Naive B cell (primary cell): ENCODE results near the gene ECE2. TPM values are rescaled to one million over a fixed set of nuclear protein-coding genes. Genes with fewer than 3 reads are reported as not detected.
"Not testable (repeated sequence)": the region's sequence is repeated elsewhere in the genome, so short reads cannot be mapped to it uniquely, and the experiment has no call there.

Source experiments
- ATAC-seq, 2 donors: fragments of 150-1000 bp; cut with Tn5 transposase; 2 replicates each; pipeline ENCODE4 v1.10.0; 2021; ENCODE audit warnings: low read depth in 2 of 2, mild to moderate bottlenecking in 2 of 2, moderate library complexity in 2 of 2
- DNase-seq: peaks from one replicate; pipeline ENCODE4 v3.0.0; 2022
- H3K27ac Mint-ChIP-seq, 6 donors: one replicate each; pipeline ENCODE4 v1.8.0; 2020 to 2022; ENCODE audit warnings: mild to moderate bottlenecking in 6 of 6, mixed read lengths in 6 of 6, moderate library complexity in 5 of 6, inconsistent platforms in 2 of 6
- H3K27me3 Mint-ChIP-seq, 3 donors: one replicate each; pipeline ENCODE4 v1.8.0; 2021 to 2022; ENCODE audit warnings: mixed read lengths in 3 of 3, mild to moderate bottlenecking in 1 of 3
- H3K36me3 Mint-ChIP-seq, 2 donors: one replicate each; pipeline ENCODE4 v1.8.0; 2020 to 2022; ENCODE audit warnings: mixed read lengths in 2 of 2, inconsistent platforms in 1 of 2, mild to moderate bottlenecking in 1 of 2
- H3K4me1 Mint-ChIP-seq, 3 donors: one replicate each; pipeline ENCODE4 v1.8.0; 2020 to 2022; ENCODE audit warnings: mixed read lengths in 3 of 3, inconsistent platforms in 1 of 3, mild to moderate bottlenecking in 1 of 3, moderate library complexity in 1 of 3
- H3K4me3 Mint-ChIP-seq, 8 donors: one replicate each; pipeline ENCODE4 v1.8.0; 2020 to 2022; ENCODE audit warnings: mild to moderate bottlenecking in 8 of 8, mixed read lengths in 8 of 8, moderate library complexity in 8 of 8, inconsistent platforms in 2 of 8
- H3K9me3 Mint-ChIP-seq, 7 donors: one replicate each; pipeline ENCODE4 v1.8.0; 2020 to 2022; ENCODE audit warnings: mixed read lengths in 7 of 7, mild to moderate bottlenecking in 5 of 7, inconsistent platforms in 2 of 7, moderate library complexity in 1 of 7
- polyA plus RNA-seq, 6 donors: library from polyadenylated mRNA; unstranded; fragments of 300-500 nt; fragmentation: Illumina TruSeq; gene quantifications; one replicate each; pipeline ENCODE4 v1.2.3, GENCODE V29; 2021; ENCODE audit warnings: low read depth in 6 of 6

ECE2 gene
- polyA plus RNA-seq, 6 donors from 2014 or later = not detected

- DNase-seq (peak; percentile 21), ATAC-seq (peak; percentile 21 to 22)
- peaks cover 45 to 61% (median 52%) of the 10 kb centered on the region in 3 donors for H3K27me3 Mint-ChIP-seq
- H3K4me3 Mint-ChIP-seq = peak overlapping the region; percentile 69 to 96 (median 88)
- H3K9me3 Mint-ChIP-seq = peaks cover 0 to 5% (median under 1%) of the 10 kb centered on the region in 7 donors
- peaks cover 22 to 28% (median 24%) of the 10 kb centered on the region in 3 donors for H3K4me1 Mint-ChIP-seq
- H3K27ac Mint-ChIP-seq = peak overlapping the region in 3 of 6 donors; percentile 22 to 96 (median 84)
- H3K36me3 Mint-ChIP-seq = peaks cover 0 to 13% of the 10 kb centered on the region in 2 donors
Measured at GRCh38 chr3:184261854-184262763, 13.7 kb upstream of the ECE2 start.

- peaks cover 22 to 28% (median 24%) of the 10 kb centered on the region in 3 donors for H3K4me1 Mint-ChIP-seq
- peak in 1 of 2 donors; percentile 27 for ATAC-seq
- H3K36me3 Mint-ChIP-seq = peaks cover 0 to 7% of the 10 kb centered on the region in 2 donors
- peaks cover 51 to 68% (median 57%) of the 10 kb centered on the region in 3 donors for H3K27me3 Mint-ChIP-seq
- H3K4me3 Mint-ChIP-seq = peak overlapping the region in 6 of 8 donors; percentile 38 to 82 (median 61)
- no peak for DNase-seq
- H3K9me3 Mint-ChIP-seq = peaks cover 0 to 8% (median 6%) of the 10 kb centered on the region in 7 donors
- H3K27ac Mint-ChIP-seq = peak overlapping the region in 1 of 6 donors; percentile 39
Measured at GRCh38 chr3:184262764-184263179, 13.1 kb upstream of the ECE2 start.

GRCh38 chr3:184267249-184267648 lies 8.6 kb upstream of the ECE2 start:
- peaks cover 0 to 16% (median 6%) of the 10 kb centered on the region in 7 donors for H3K9me3 Mint-ChIP-seq
- H3K36me3 Mint-ChIP-seq, DNase-seq, H3K27ac Mint-ChIP-seq, H3K4me3 Mint-ChIP-seq, H3K4me1 Mint-ChIP-seq, ATAC-seq: not testable (repeated sequence)
- peaks cover 39 to 68% (median 48%) of the 10 kb centered on the region in 3 donors for H3K27me3 Mint-ChIP-seq

GRCh38 chr3:184272269-184272668 lies 3.6 kb upstream of the ECE2 start:
- H3K4me1 Mint-ChIP-seq = peaks cover 0 to 7% (median 6%) of the 10 kb centered on the region in 3 donors
- peaks cover 0 to 13% (median 3%) of the 10 kb centered on the region in 7 donors for H3K9me3 Mint-ChIP-seq
- no peak overlapping the region for H3K4me3 Mint-ChIP-seq
- peaks cover 47 to 75% (median 61%) of the 10 kb centered on the region in 3 donors for H3K27me3 Mint-ChIP-seq
- ATAC-seq = no peak
- H3K36me3 Mint-ChIP-seq = peaks cover 0 to 8% of the 10 kb centered on the region in 2 donors
- H3K27ac Mint-ChIP-seq = no peak overlapping the region
- DNase-seq = no peak

- H3K36me3 Mint-ChIP-seq = peaks cover 0 to 8% of the 10 kb centered on the region in 2 donors
- peaks cover 49 to 81% (median 73%) of the 10 kb centered on the region in 3 donors for H3K27me3 Mint-ChIP-seq
- DNase-seq (no peak), ATAC-seq (no peak)
- H3K4me1 Mint-ChIP-seq = peaks cover 0 to 7% (median 6%) of the 10 kb centered on the region in 3 donors
- H3K27ac Mint-ChIP-seq = peak overlapping the region in 1 of 6 donors; percentile 1
- H3K9me3 Mint-ChIP-seq = peaks cover 0 to 6% (median 1%) of the 10 kb centered on the region in 7 donors
- H3K4me3 Mint-ChIP-seq = peak overlapping the region in 2 of 8 donors; percentile 1 to 57
Measured at GRCh38 chr3:184275381-184275701, 481 bp upstream of the ECE2 start.

GRCh38 chr3:184277366-184277765 lies 1.5 kb downstream of the ECE2 start:
- H3K4me1 Mint-ChIP-seq = peaks cover 0 to 7% (median 6%) of the 10 kb centered on the region in 3 donors
- no peak for DNase-seq
- no peak overlapping the region for H3K4me3 Mint-ChIP-seq
- H3K27me3 Mint-ChIP-seq = peaks cover 53 to 78% (median 72%) of the 10 kb centered on the region in 3 donors
- ATAC-seq = no peak
- H3K27ac Mint-ChIP-seq = no peak overlapping the region
- no peaks in the 10 kb centered on the region for H3K9me3 Mint-ChIP-seq
- peaks cover 0 to 8% of the 10 kb centered on the region in 2 donors for H3K36me3 Mint-ChIP-seq

- no peaks in the 10 kb centered on the region for H3K9me3 Mint-ChIP-seq
- no peaks in the 10 kb centered on the region for H3K36me3 Mint-ChIP-seq
- no peaks in the 10 kb centered on the region for H3K4me1 Mint-ChIP-seq
- ATAC-seq = no peak
- H3K27ac Mint-ChIP-seq = peak overlapping the region in 1 of 6 donors; percentile 80
- H3K27me3 Mint-ChIP-seq = peaks cover 32 to 72% (median 60%) of the 10 kb centered on the region in 3 donors
- no peak overlapping the region for H3K4me3 Mint-ChIP-seq
- DNase-seq = no peak
Measured at GRCh38 chr3:184282941-184283340, 7.1 kb downstream of the ECE2 start.

GRCh38 chr3:184283681-184284080 lies 7.9 kb downstream of the ECE2 start:
- Mint-ChIP-seq H3K4me3 (no peak overlapping the region), H3K27ac (no peak overlapping the region), H3K27me3 (peaks cover 29 to 64% (median 54%) of the 10 kb centered on the region in 3 donors), H3K4me1 (no peaks in the 10 kb centered on the region), H3K36me3 (no peaks in the 10 kb centered on the region), H3K9me3 (no peaks in the 10 kb centered on the region)
- DNase-seq = no peak
- no peak for ATAC-seq

GRCh38 chr3:184284696-184285095 lies 8.9 kb downstream of the ECE2 start:
- Mint-ChIP-seq H3K27ac (no peak overlapping the region), H3K4me1 (no peaks in the 10 kb centered on the region), H3K36me3 (no peaks in the 10 kb centered on the region), H3K27me3 (peaks cover 27 to 57% (median 47%) of the 10 kb centered on the region in 3 donors), H3K9me3 (no peaks in the 10 kb centered on the region), H3K4me3 (no peak overlapping the region)
- no peak for DNase-seq
- no peak for ATAC-seq

- Mint-ChIP-seq H3K4me3 (no peak overlapping the region), H3K27ac (no peak overlapping the region), H3K27me3 (peaks cover 15 to 59% (median 48%) of the 10 kb centered on the region in 3 donors), H3K36me3 (no peaks in the 10 kb centered on the region), H3K4me1 (no peaks in the 10 kb centered on the region), H3K9me3 (no peaks in the 10 kb centered on the region)
- ATAC-seq (peak; percentile 53 to 66), DNase-seq (peak; percentile 24)
Measured at GRCh38 chr3:184289426-184289938, 13.7 kb downstream of the ECE2 start.

GRCh38 chr3:184290331-184290730 lies 14.5 kb downstream of the ECE2 start:
- no peak for ATAC-seq
- Mint-ChIP-seq H3K27me3 (peaks cover 15 to 52% (median 40%) of the 10 kb centered on the region in 3 donors), H3K4me3 (no peak overlapping the region), H3K9me3 (no peaks in the 10 kb centered on the region), H3K4me1 (no peaks in the 10 kb centered on the region), H3K36me3 (no peaks in the 10 kb centered on the region), H3K27ac (no peak overlapping the region)
- no peak for DNase-seq

- Mint-ChIP-seq H3K9me3 (no peaks in the 10 kb centered on the region), H3K27me3 (peaks cover 6 to 44% (median 31%) of the 10 kb centered on the region in 3 donors), H3K4me1 (no peaks in the 10 kb centered on the region), H3K27ac (no peak overlapping the region), H3K4me3 (no peak overlapping the region), H3K36me3 (no peaks in the 10 kb centered on the region)
- ATAC-seq (no peak), DNase-seq (no peak)
Measured at GRCh38 chr3:184291044-184291737, 15.4 kb downstream of the ECE2 start.

GRCh38 chr3:184291738-184292445 lies 16.1 kb downstream of the ECE2 start:
- H3K27ac Mint-ChIP-seq = no peak overlapping the region
- no peaks in the 10 kb centered on the region for H3K9me3 Mint-ChIP-seq
- no peaks in the 10 kb centered on the region for H3K36me3 Mint-ChIP-seq
- peaks cover 4 to 37% (median 24%) of the 10 kb centered on the region in 3 donors for H3K27me3 Mint-ChIP-seq
- no peaks in the 10 kb centered on the region for H3K4me1 Mint-ChIP-seq
- DNase-seq (no peak), ATAC-seq (no peak)
- no peak overlapping the region for H3K4me3 Mint-ChIP-seq
